Astrocyte (in vitro differentiated cells and primary cell): ENCODE results near the gene IRX6. TPM values are rescaled to one million over a fixed set of nuclear protein-coding genes. Genes with fewer than 3 reads are reported as not detected.

Experiments used
- DNase-seq: peaks from one replicate; pipeline ENCODE4 v3.0.0-alpha.2; 2010; ENCODE audit warnings: low read depth
- FAIRE-seq: peaks from 2 replicates; lab custom pipeline; 2011; peaks lifted over from hg19 to GRCh38; lab: Jason Lieb, UNC
- H2AFZ ChIP-seq: 2 replicates; pipeline ENCODE4 v1.6.0; 2012; ENCODE audit warnings: low read depth, low read length, inconsistent platforms
- H3K27ac ChIP-seq: 2 replicates; pipeline ENCODE4 v1.5.1; 2011; ENCODE audit warnings: low read depth, low read length, inconsistent platforms
- H3K27me3 ChIP-seq: 2 replicates; pipeline ENCODE4 v1.6.0; 2011; ENCODE audit warnings: low read length, inconsistent platforms; ENCODE audit not compliant: insufficient read depth
- H3K36me3 ChIP-seq: 2 replicates; pipeline ENCODE4 v1.5.1; 2011; ENCODE audit warnings: low read length, inconsistent platforms; ENCODE audit not compliant: insufficient read depth
- H3K4me1 ChIP-seq: 2 replicates; pipeline ENCODE4 v1.5.1; 2011; ENCODE audit warnings: low read length, inconsistent platforms; ENCODE audit not compliant: insufficient read depth
- H3K4me2 ChIP-seq: 2 replicates; pipeline ENCODE4 v1.6.0; 2012; ENCODE audit warnings: low read length, inconsistent platforms
- H3K4me3 ChIP-seq: 2 replicates; pipeline ENCODE4 v1.5.1; 2011; ENCODE audit warnings: low read depth, mild to moderate bottlenecking, low read length, inconsistent platforms; ENCODE audit not compliant: insufficient read depth
- H3K79me2 ChIP-seq: 2 replicates; pipeline ENCODE4 v1.6.0; 2012; ENCODE audit warnings: mild to moderate bottlenecking, low read length, inconsistent platforms; ENCODE audit not compliant: insufficient read depth
- H3K9ac ChIP-seq: 2 replicates; pipeline ENCODE4 v1.6.0; 2012; ENCODE audit warnings: mild to moderate bottlenecking, low read length, inconsistent platforms
- H3K9me3 ChIP-seq: 2 replicates; pipeline ENCODE4 v1.5.1; 2012; ENCODE audit warnings: low read depth, mild to moderate bottlenecking, low read length, inconsistent platforms; ENCODE audit not compliant: insufficient read depth
- H4K20me1 ChIP-seq: 2 replicates; pipeline ENCODE4 v1.6.0; 2012; ENCODE audit warnings: low read length, inconsistent platforms; ENCODE audit not compliant: insufficient read depth
- H3K27ac Mint-ChIP-seq: one replicate; pipeline ENCODE4 v1.8.0; 2021; ENCODE audit warnings: mild to moderate bottlenecking, mixed read lengths; ENCODE audit not compliant: unreplicated experiment
- H3K27me3 Mint-ChIP-seq: one replicate; pipeline ENCODE4 v1.8.0; 2021; ENCODE audit warnings: low read depth, mixed read lengths; ENCODE audit not compliant: unreplicated experiment
- H3K36me3 Mint-ChIP-seq: one replicate; pipeline ENCODE4 v1.8.0; 2021; ENCODE audit warnings: low read depth, mixed read lengths; ENCODE audit not compliant: unreplicated experiment
- H3K4me1 Mint-ChIP-seq: one replicate; pipeline ENCODE4 v1.8.0; 2021; ENCODE audit warnings: low read depth, mixed read lengths; ENCODE audit not compliant: unreplicated experiment
- H3K4me3 Mint-ChIP-seq: one replicate; pipeline ENCODE4 v1.8.0; 2021; ENCODE audit warnings: mild to moderate bottlenecking, moderate library complexity, mixed read lengths; ENCODE audit not compliant: unreplicated experiment
- H3K9me3 Mint-ChIP-seq: one replicate; pipeline ENCODE4 v1.8.0; 2021; ENCODE audit warnings: mild to moderate bottlenecking, mixed read lengths; ENCODE audit not compliant: unreplicated experiment
- CTCF ChIP-seq: IDR thresholded peaks from 2 replicates; pipeline ENCODE4 v1.5.1; 2011; ENCODE audit warnings: low read depth, mild to moderate bottlenecking, inconsistent platforms, low read length, moderate library complexity; ENCODE audit not compliant: insufficient read depth
- EZH2 ChIP-seq: IDR thresholded peaks from 2 replicates; pipeline ENCODE4 v1.6.1; 2012; ENCODE audit warnings: mild to moderate bottlenecking, low read length, inconsistent platforms; ENCODE audit not compliant: insufficient read depth
- total RNA-seq: library from RNA; stranded (reverse); gene quantifications from 2 replicates; pipeline ENCODE4 v1.2.1, GENCODE V29; 2021

IRX6 gene
- total RNA-seq, 1 donor from 2014 or later: not detected

DNA sequence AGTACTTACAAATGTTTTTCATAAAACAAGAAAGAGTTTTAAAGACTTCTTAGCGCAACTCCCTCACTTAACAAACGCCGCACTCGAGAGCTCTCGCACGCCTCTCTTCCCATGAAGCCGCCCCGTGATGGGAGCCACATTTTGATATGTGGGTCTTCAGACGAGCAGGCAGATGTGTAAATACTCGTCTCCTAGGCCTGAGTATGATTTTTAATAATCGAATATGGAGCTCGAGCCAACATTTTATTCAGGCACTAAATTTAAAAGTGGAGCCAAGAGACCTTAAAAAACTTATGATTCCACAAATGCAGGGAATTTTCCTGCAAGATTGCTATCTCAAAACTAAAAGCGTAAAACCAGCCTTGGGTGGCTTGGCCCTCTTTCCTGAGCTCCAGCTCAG lies 55.4 kb downstream of the IRX6 start:
- Histone ChIP-seq H3K27ac (no peak overlapping the region), H3K4me3 (no peak overlapping the region), H3K27me3 (no peaks in the 10 kb centered on the region), H3K4me1 (no peaks in the 10 kb centered on the region), H3K36me3 (no peaks in the 10 kb centered on the region), H3K79me2 (no peaks in the 10 kb centered on the region), H3K4me2 (no peak overlapping the region), H2AFZ (no peak overlapping the region), H4K20me1 (no peaks in the 10 kb centered on the region), H3K9me3 (no peaks in the 10 kb centered on the region), H3K9ac (no peak overlapping the region)
- H3K27me3 Mint-ChIP-seq: peaks cover 15% of the 10 kb centered on the region
- no peaks in the 10 kb centered on the region for H3K4me1 Mint-ChIP-seq
- H3K9me3 Mint-ChIP-seq: no peaks in the 10 kb centered on the region
- no peak for TF ChIP-seq EZH2
- TF ChIP-seq CTCF: no peak
- H3K4me3 Mint-ChIP-seq: no peak overlapping the region
- H3K36me3 Mint-ChIP-seq: no peaks in the 10 kb centered on the region
- H3K27ac Mint-ChIP-seq: no peak overlapping the region
- DNase-seq: no peak
- FAIRE-seq: no peak

- TF ChIP-seq CTCF (no peak), EZH2 (no peak)
- Mint-ChIP-seq H3K27ac (no peak overlapping the region), H3K4me1 (no peaks in the 10 kb centered on the region), H3K36me3 (no peaks in the 10 kb centered on the region), H3K4me3 (no peak overlapping the region), H3K27me3 (peaks cover 15% of the 10 kb centered on the region), H3K9me3 (no peaks in the 10 kb centered on the region)
- Histone ChIP-seq H3K4me2 (no peak overlapping the region), H3K27ac (no peak overlapping the region), H3K27me3 (no peaks in the 10 kb centered on the region), H3K79me2 (no peaks in the 10 kb centered on the region), H3K4me3 (no peak overlapping the region), H3K9ac (no peak overlapping the region), H3K4me1 (no peaks in the 10 kb centered on the region), H2AFZ (no peak overlapping the region), H3K36me3 (no peaks in the 10 kb centered on the region), H4K20me1 (no peaks in the 10 kb centered on the region), H3K9me3 (no peaks in the 10 kb centered on the region)
- DNase-seq (no peak), FAIRE-seq (no peak)
These were observed 55.9 kb downstream of the IRX6 start for GRCh38 chr16:55379876-55380390.

Other genes with a start within 250 kb of the IRX6 start
- gene MMP2, start 155.0 kb downstream of the IRX6 start, total RNA-seq: 1,220 and 1,246 TPM in 2 replicates
- 67.1 and 74.4 TPM in 2 replicates for gene LPCAT2, start 184.9 kb downstream of the IRX6 start, total RNA-seq
- gene CAPNS2, start 242.5 kb downstream of the IRX6 start, total RNA-seq: 2.1 and 3.4 TPM in 2 replicates